Mesothelial cell of epicardium (in vitro differentiated cells): ENCODE data around the gene EPB41L4A. TPM values are rescaled to one million over a fixed set of nuclear protein-coding genes. Genes with fewer than 3 reads are reported as not detected.

ENCODE experiments used
- DNase-seq, 2 experiments: peaks; one replicate each; pipeline ENCODE4 v3.0.0; 2021; ENCODE audit warnings: low spot score in 2 of 2; ENCODE audit not compliant: unreplicated experiment in 2 of 2
- H3K27ac Mint-ChIP-seq: 2 replicates; pipeline ENCODE4 v1.8.0; 2021; ENCODE audit warnings: mixed read lengths
- H3K27me3 Mint-ChIP-seq: 2 replicates; pipeline ENCODE4 v1.8.0; 2021; ENCODE audit warnings: low read depth, mixed read lengths
- H3K36me3 Mint-ChIP-seq: 2 replicates; pipeline ENCODE4 v1.8.0; 2021; ENCODE audit warnings: mixed read lengths
- H3K4me1 Mint-ChIP-seq: 2 replicates; pipeline ENCODE4 v1.8.0; 2021; ENCODE audit warnings: mixed read lengths
- H3K4me3 Mint-ChIP-seq: 2 replicates; pipeline ENCODE4 v1.8.0; 2021; ENCODE audit warnings: mild to moderate bottlenecking, moderate library complexity, mixed read lengths
- H3K9me3 Mint-ChIP-seq: 2 replicates; pipeline ENCODE4 v1.8.0; 2021; ENCODE audit warnings: mixed read lengths
- total RNA-seq: library from RNA; stranded (reverse); gene quantifications from 3 replicates; pipeline ENCODE4 v1.2.1, GENCODE V29; 2021
- TF ChIP-seq, protein P1 (sequence below): fragments of 200-600 bp; sonication (generic); IDR thresholded peaks from one replicate; pipeline ENCODE4 v1.5.0; 2021; ENCODE audit warnings: antibody characterized with exemption; ENCODE audit not compliant: unreplicated experiment

EPB41L4A gene
- total RNA-seq, 1 donor from 2014 or later, result 39.3 TPM

DNA sequence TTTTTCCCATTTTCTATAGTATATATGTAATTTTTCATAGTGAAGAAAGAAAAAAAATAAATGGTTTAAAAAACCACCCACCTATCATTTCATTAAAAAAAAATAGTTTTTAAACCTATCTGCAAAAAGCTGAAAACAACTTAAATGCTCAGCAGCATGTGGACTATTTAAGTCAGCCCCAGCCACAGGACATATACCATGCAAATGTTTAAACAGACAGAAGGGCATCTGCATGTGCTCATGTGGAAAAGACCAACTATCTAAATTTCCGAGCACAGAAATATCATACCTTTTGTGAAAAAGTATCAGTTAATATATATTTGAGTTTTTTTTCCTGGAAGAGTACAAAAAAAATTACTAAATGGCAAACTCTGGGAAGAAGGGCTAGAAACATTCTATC lies 143.4 kb downstream of the EPB41L4A start:
- peaks cover 3% of the 10 kb centered on the region for H3K4me1 Mint-ChIP-seq
- DNase-seq, result no peak
- H3K4me3 Mint-ChIP-seq, result no peak overlapping the region
- H3K27me3 Mint-ChIP-seq, result no peaks in the 10 kb centered on the region
- TF ChIP-seq, protein P1, sequence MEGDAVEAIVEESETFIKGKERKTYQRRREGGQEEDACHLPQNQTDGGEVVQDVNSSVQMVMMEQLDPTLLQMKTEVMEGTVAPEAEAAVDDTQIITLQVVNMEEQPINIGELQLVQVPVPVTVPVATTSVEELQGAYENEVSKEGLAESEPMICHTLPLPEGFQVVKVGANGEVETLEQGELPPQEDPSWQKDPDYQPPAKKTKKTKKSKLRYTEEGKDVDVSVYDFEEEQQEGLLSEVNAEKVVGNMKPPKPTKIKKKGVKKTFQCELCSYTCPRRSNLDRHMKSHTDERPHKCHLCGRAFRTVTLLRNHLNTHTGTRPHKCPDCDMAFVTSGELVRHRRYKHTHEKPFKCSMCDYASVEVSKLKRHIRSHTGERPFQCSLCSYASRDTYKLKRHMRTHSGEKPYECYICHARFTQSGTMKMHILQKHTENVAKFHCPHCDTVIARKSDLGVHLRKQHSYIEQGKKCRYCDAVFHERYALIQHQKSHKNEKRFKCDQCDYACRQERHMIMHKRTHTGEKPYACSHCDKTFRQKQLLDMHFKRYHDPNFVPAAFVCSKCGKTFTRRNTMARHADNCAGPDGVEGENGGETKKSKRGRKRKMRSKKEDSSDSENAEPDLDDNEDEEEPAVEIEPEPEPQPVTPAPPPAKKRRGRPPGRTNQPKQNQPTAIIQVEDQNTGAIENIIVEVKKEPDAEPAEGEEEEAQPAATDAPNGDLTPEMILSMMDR, result no peak
- no peak overlapping the region for H3K27ac Mint-ChIP-seq
- H3K36me3 Mint-ChIP-seq, result no peaks in the 10 kb centered on the region
- no peaks in the 10 kb centered on the region for H3K9me3 Mint-ChIP-seq

DNA sequence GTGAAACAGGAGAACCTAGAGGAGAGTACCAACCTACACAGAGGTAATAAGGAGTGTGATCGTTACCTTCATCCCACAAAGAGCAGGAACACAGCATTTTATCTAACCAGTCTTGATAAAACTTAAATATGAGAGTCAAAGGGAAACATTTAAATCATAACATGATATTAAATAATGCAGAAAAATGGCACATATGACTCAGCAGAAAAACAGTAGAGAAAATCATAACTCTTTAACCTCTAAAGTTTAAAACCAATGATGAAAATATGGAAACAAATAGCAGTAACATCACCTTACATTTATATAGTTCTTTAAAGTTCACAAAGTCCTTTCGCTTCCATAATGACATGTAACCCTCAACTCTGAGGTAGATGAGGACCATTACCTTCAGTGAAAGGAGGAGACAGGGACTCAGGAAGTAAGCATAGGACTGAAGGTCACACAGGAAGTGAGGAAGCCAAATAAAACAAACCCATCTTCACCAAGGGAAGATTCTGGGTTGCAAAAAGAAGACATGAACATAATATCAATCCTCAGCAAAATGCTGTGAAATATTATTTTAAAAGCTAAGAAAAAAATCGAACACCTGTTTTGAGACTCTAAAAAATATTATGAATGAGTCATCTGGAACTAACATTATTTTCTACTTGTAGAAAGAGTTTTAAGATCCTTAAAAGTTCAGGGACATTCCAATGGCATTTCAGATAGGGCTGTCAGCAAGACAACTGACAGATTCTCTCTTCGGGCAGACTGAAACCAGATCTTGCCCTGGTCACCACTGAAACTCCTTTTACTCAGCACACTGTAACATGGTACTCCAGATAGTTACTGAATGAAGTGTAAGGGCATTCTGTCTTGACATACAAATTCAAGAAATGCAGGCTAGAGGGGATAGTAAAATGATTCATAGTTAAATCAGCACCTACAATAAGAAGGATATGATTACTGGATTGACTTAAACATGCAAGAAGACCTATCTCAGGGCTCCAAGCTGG lies 148.5 kb downstream of the EPB41L4A start:
- no peaks in the 10 kb centered on the region for H3K27me3 Mint-ChIP-seq
- TF ChIP-seq, protein P1, result no peak
- no peak for DNase-seq
- peaks cover 19% of the 10 kb centered on the region for H3K4me1 Mint-ChIP-seq
- no peaks in the 10 kb centered on the region for H3K9me3 Mint-ChIP-seq
- peak overlapping the region; percentile 85 for H3K27ac Mint-ChIP-seq
- H3K4me3 Mint-ChIP-seq, result no peak overlapping the region
- no peaks in the 10 kb centered on the region for H3K36me3 Mint-ChIP-seq

DNA sequence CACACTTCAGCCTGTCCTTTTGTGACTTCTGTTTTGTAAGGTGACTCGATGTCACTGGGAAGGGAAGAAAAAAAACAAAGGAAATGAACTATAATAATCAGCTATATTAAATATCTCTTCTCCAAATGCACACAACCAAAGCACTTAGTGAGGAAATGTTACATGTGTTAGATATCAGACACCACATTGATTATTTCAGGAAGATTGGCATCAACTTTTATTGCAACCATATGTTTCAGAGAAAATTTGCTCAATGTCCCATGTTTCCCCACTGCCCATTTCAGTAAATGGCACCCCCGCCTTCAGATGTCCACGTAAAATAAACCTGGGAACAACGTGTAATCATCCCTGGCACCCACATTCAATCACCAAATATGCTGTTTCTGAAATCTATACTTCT lies 151.8 kb downstream of the EPB41L4A start:
- DNase-seq, result no peak
- Mint-ChIP-seq H3K4me1 (peaks cover 19% of the 10 kb centered on the region), H3K4me3 (no peak overlapping the region), H3K27me3 (no peaks in the 10 kb centered on the region), H3K36me3 (peaks cover 3% of the 10 kb centered on the region), H3K27ac (no peak overlapping the region), H3K9me3 (no peaks in the 10 kb centered on the region)
- TF ChIP-seq, protein P1, result no peak

DNA sequence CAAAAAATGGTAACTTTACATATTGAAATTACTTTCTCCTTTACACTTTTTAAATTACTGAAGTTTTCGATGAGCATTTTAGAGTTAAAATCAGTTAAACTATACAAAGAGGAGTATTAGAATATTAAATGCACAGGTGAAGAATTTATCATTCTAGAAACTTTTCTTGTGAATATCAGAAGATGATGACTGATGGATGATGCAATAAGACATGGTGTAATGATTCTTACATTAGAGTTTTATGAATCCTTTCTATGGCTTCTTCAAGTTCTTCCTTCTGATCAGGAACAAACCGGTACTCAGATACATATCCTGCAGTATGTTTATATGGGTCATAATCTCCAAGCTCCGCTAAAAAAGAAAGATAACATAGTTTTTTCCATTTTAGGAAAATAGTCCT lies 154.4 kb downstream of the EPB41L4A start:
- H3K4me3 Mint-ChIP-seq, result no peak overlapping the region
- H3K4me1 Mint-ChIP-seq, result peaks cover 8% of the 10 kb centered on the region
- no peak overlapping the region for H3K27ac Mint-ChIP-seq
- DNase-seq, result no peak
- TF ChIP-seq, protein P1, result no peak
- no peaks in the 10 kb centered on the region for H3K9me3 Mint-ChIP-seq
- peaks cover 3% of the 10 kb centered on the region for H3K36me3 Mint-ChIP-seq
- no peaks in the 10 kb centered on the region for H3K27me3 Mint-ChIP-seq

DNA sequence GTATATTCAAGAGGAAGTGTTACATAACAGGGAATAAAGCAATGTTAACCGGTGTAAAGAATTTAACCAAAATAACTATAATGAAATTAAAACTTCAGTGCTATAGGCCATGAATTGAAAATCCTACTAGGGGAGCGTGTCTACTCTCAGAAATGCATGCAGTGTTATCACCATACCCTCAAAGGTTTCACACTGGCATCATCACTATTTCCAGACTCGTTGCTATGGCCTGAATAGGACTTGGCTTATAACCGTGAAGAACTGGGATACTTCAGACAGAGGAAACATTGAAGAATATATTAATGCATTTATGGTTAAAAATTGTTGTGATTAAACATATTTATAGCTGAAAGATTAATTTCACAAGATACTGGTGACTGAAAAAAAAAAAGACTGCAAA lies 154.9 kb downstream of the EPB41L4A start:
- H3K9me3 Mint-ChIP-seq, result no peaks in the 10 kb centered on the region
- no peak overlapping the region for H3K4me3 Mint-ChIP-seq
- peaks cover 3% of the 10 kb centered on the region for H3K36me3 Mint-ChIP-seq
- no peak overlapping the region for H3K27ac Mint-ChIP-seq
- DNase-seq, result no peak
- peaks cover 7% of the 10 kb centered on the region for H3K4me1 Mint-ChIP-seq
- H3K27me3 Mint-ChIP-seq, result no peaks in the 10 kb centered on the region
- TF ChIP-seq, protein P1, result no peak
